ENCODE measurements around the gene MYO15A.

Gene MYO15A

DNA sequence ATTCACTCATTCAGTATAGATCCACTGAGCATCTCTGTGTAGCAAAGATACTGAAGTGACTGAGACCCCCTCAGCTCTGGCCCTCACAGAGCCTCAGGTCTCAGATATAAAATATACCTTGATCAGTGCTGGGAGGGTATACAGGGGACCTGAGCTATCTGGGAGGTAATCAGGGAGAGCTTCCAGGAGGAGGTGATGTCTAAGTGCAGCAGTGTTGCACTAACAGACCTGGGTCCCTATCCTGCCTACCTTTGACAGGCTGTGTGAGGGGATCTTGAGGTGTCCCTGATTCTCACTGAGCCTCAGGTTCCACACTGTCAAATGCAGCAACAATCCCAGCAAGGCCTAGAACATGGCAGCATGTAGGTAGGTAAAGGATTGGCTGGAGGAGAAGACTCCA lies 68.6 kb downstream of the MYO15A start:
- no peaks in the 10 kb centered on the region for H3K9me3 Mint-ChIP-seq
- no peak for ATAC-seq
- peaks cover 13% of the 10 kb centered on the region for H3K4me1 Mint-ChIP-seq
- no peak overlapping the region for H3K4me3 Mint-ChIP-seq
- no peak overlapping the region for H3K27ac Mint-ChIP-seq
- no peaks in the 10 kb centered on the region for H3K36me3 Mint-ChIP-seq
- no peaks in the 10 kb centered on the region for H3K27me3 Mint-ChIP-seq

DNA sequence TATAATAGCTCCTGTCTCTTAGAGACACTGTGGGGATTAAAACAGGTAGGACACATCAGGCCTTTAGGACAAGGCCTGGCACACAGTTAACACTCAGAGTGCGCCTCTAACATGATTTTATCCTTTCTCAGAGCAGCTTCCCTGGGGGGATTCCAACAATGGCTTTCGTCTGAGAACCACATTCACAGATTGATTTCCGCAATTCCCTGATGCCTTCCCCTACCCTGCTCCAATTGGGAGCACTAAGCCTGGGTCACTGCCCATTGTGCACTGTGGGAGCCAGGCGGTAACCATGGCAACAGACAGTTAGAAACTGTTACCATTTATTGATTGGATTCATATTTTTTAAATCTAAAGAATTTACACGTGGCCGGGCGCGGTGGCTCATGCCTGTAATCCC lies 69.2 kb downstream of the MYO15A start:
- Mint-ChIP-seq H3K9me3 (no peaks in the 10 kb centered on the region), H3K4me3 (no peak overlapping the region), H3K27me3 (no peaks in the 10 kb centered on the region), H3K27ac (no peak overlapping the region), H3K36me3 (no peaks in the 10 kb centered on the region), H3K4me1 (peaks cover 19% of the 10 kb centered on the region)
- ATAC-seq = no peak

DNA sequence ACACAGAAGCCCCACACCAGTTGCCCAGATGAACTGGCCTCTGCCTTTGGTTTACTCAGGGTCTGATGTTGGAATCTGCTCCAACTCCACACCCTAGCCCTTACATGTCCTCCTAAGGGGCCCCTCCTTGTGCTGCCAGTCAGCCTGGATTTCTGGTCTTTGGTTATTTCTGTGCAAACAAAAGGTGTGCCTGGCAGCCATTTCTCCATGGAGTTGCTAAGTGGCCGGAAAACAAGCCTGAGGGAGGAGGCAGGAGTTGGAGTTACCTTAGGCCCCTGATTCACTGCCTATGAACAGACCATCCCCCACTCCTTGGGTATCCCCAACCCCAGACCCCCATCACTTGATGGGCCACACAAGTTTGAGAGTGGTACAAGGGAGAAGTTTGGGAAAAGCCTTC lies 70.6 kb downstream of the MYO15A start:
- Mint-ChIP-seq H3K27ac (no peak overlapping the region), H3K4me3 (no peak overlapping the region), H3K36me3 (no peaks in the 10 kb centered on the region), H3K9me3 (no peaks in the 10 kb centered on the region), H3K4me1 (peaks cover 20% of the 10 kb centered on the region), H3K27me3 (no peaks in the 10 kb centered on the region)
- no peak for ATAC-seq

- Mint-ChIP-seq H3K4me1 (peaks cover 24% of the 10 kb centered on the region), H3K27me3 (no peaks in the 10 kb centered on the region), H3K36me3 (no peaks in the 10 kb centered on the region), H3K9me3 (no peaks in the 10 kb centered on the region), H3K4me3 (no peak overlapping the region), H3K27ac (no peak overlapping the region)
- ATAC-seq = no peak
Observed at GRCh38 chr17:18179804-18180203, 71.2 kb downstream of the MYO15A start.

GRCh38 chr17:18181358-18181757 lies 72.8 kb downstream of the MYO15A start:
- H3K9me3 Mint-ChIP-seq = no peaks in the 10 kb centered on the region
- H3K4me3 Mint-ChIP-seq = no peak overlapping the region
- no peaks in the 10 kb centered on the region for H3K27me3 Mint-ChIP-seq
- no peak for ATAC-seq
- peak overlapping the region; percentile 99 for H3K27ac Mint-ChIP-seq
- peaks cover 29% of the 10 kb centered on the region for H3K4me1 Mint-ChIP-seq
- H3K36me3 Mint-ChIP-seq = peaks cover 7% of the 10 kb centered on the region

DNA sequence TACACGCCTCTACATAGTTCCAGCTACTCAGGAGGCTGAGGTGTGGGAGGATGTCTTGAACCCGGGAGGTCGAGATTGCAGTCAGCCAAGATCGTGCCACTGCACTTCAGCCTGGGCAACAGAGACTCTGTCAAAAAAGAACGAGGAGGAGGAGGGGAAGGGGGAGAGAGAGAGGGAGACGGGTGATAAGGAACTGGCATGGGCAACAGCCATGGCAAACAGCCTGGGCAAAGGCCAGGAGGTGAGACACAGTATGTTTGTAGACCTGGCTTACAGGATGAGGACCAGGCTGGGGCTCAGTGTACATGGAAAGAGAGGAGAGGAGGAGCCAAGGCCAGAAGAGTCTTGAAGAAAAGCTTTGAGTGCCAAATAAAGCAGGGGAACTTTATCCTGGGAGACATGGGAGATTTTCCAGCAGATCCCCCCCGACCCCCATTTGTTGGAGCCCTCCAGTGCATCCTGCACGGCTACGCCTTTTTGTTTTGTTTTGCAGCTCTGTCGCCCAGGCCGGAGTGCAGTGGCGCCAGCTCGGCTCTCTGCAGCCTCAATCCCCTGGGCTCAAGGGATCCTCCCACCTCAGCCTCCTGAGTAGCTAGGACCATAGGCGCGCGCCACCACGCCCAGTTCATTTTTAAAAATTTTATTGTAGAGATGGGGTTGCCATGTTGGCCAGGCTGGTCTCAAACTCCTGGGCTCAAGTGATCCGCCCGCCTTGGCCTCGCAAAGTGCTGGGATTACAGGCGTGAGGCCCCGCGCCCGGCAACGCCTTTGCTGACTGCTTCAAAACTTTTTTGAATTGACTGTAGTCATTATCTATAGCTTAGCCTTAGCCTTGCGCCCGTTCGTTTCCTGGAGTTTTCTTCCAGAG lies 73.8 kb downstream of the MYO15A start:
- H3K9me3 Mint-ChIP-seq = no peaks in the 10 kb centered on the region
- ATAC-seq = no peak
- no peaks in the 10 kb centered on the region for H3K27me3 Mint-ChIP-seq
- H3K4me3 Mint-ChIP-seq = peak overlapping the region; percentile 84
- H3K36me3 Mint-ChIP-seq = peaks cover 14% of the 10 kb centered on the region
- H3K4me1 Mint-ChIP-seq = peaks cover 39% of the 10 kb centered on the region
- H3K27ac Mint-ChIP-seq = peak overlapping the region; percentile 99

DNA sequence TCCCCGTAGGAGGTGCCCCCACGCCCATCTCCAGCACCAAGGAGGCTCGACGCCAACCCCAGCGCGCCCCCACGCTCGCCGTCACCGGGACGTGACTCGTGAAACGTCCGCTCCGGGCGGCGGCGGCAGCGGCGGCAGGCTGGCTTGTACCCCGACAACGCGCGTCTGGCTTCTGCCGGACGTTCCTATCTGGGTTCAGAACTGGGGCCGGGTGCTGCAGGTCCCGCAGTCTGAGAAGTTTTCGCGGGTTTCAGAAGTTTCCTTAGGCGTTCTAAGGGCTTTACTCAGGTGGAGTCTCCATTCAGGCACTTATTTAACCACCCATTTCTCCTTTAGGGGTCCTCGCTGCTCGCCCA lies 74.4 kb downstream of the MYO15A start:
- H3K4me3 Mint-ChIP-seq = peak overlapping the region; percentile 84
- no peaks in the 10 kb centered on the region for H3K9me3 Mint-ChIP-seq
- peaks cover 45% of the 10 kb centered on the region for H3K4me1 Mint-ChIP-seq
- no peaks in the 10 kb centered on the region for H3K27me3 Mint-ChIP-seq
- peaks cover 15% of the 10 kb centered on the region for H3K36me3 Mint-ChIP-seq
- ATAC-seq = peak; percentile 77
- H3K27ac Mint-ChIP-seq = peak overlapping the region; percentile 99

GRCh38 chr17:18183334-18184142 lies 75.0 kb downstream of the MYO15A start, which contains the start of gene ALKBH5:
Gene ALKBH5 (plus strand): TSS chr17:18183828. CDS start chr17:18184244, 416 bp downstream.
- Mint-ChIP-seq H3K9me3 (no peaks in the 10 kb centered on the region), H3K4me1 (peaks cover 51% of the 10 kb centered on the region), H3K36me3 (peaks cover 21% of the 10 kb centered on the region), H3K4me3 (peak within 1 kb of the TSS; percentile 84), H3K27me3 (no peaks in the 10 kb centered on the region), H3K27ac (peak within 1 kb of the TSS; percentile 99)
- ATAC-seq = peak; percentile 97

DNA sequence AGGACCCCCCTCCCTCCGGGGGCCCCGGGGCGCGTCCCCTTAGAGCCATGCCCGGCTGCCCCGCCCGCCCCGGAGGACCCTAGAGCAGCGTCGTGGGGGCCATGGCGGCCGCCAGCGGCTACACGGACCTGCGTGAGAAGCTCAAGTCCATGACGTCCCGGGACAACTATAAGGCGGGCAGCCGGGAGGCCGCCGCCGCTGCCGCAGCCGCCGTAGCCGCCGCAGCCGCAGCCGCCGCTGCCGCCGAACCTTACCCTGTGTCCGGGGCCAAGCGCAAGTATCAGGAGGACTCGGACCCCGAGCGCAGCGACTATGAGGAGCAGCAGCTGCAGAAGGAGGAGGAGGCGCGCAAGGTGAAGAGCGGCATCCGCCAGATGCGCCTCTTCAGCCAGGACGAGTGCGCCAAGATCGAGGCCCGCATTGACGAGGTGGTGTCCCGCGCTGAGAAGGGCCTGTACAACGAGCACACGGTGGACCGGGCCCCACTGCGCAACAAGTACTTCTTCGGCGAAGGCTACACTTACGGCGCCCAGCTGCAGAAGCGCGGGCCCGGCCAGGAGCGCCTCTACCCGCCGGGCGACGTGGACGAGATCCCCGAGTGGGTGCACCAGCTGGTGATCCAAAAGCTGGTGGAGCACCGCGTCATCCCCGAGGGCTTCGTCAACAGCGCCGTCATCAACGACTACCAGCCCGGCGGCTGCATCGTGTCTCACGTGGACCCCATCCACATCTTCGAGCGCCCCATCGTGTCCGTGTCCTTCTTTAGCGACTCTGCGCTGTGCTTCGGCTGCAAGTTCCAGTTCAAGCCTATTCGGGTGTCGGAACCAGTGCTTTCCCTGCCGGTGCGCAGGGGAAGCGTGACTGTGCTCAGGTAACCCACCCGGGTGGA lies 75.8 kb downstream of the MYO15A start:
- H3K4me1 Mint-ChIP-seq = peaks cover 57% of the 10 kb centered on the region
- ATAC-seq = peak; percentile 47
- no peaks in the 10 kb centered on the region for H3K9me3 Mint-ChIP-seq
- H3K27me3 Mint-ChIP-seq = no peaks in the 10 kb centered on the region
- peak overlapping the region; percentile 99 for H3K27ac Mint-ChIP-seq
- peak overlapping the region; percentile 84 for H3K4me3 Mint-ChIP-seq
- H3K36me3 Mint-ChIP-seq = peaks cover 25% of the 10 kb centered on the region

DNA sequence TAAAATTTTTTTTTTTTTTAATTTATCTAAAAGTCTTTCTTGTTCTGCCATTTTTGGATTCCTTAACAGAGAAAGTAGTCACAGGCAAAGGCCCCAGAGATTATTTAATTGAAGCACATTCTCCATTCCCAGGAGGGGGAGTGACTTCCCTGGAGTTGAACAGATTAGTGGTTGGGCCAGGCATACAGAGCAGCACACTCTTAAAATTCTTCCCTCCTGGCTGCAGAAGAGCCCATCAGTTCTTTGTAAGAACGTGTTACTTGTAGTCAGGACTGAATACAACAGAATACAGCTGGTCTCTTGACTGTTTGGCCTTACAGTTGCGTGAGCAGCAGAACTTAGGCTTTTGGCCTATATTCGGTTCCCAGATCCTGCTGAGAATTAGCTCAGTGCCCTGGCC lies 76.8 kb downstream of the MYO15A start:
- Mint-ChIP-seq H3K4me1 (peaks cover 67% of the 10 kb centered on the region), H3K27ac (peak overlapping the region; percentile 99), H3K9me3 (no peaks in the 10 kb centered on the region), H3K27me3 (no peaks in the 10 kb centered on the region), H3K4me3 (peak overlapping the region; percentile 84), H3K36me3 (peaks cover 33% of the 10 kb centered on the region)
- no peak for ATAC-seq

DNA sequence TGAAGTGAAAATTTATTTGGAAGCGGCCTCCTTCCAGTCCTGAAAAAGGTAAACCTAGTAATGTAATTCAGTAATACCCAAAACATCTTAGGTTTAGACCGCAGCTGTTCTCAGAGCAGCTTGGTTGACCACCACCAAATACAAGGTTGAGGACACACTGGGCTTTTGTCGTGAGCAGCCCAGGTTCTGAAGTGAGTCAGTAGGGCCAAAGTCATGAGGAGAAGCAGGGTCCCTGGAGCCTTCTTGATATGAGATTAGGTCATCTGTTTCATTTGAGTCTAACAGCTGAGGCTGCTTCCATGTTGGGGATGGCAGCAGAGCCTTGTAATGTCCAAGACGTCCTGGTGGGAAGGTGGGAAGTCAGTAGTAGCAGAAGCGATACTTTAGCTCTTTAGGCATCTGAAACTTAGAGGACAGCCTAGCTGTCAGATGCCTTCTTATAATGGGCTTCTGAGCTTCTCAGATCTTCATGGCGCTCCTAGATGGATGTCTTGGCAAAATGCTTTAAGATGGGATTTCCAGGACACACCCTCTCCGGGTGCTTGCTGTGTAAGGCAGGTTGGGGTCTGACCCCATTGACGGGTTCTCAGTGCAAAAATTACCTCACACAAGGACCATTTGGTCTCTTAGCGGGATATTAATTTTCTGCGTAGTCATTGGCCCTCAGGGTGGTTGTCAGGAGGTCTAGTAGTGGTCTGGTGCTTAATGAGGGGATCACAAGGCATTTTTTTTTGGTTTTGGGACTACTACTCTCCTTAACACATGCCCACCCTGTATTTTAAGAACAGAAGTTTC lies 77.5 kb downstream of the MYO15A start:
- no peaks in the 10 kb centered on the region for H3K9me3 Mint-ChIP-seq
- H3K36me3 Mint-ChIP-seq = peaks cover 37% of the 10 kb centered on the region
- peaks cover 73% of the 10 kb centered on the region for H3K4me1 Mint-ChIP-seq
- no peaks in the 10 kb centered on the region for H3K27me3 Mint-ChIP-seq
- peak overlapping the region; percentile 84 for H3K4me3 Mint-ChIP-seq
- ATAC-seq = no peak
- H3K27ac Mint-ChIP-seq = peak overlapping the region; percentile 99

GRCh38 chr17:18186627-18186982 lies 78.0 kb downstream of the MYO15A start:
- H3K36me3 Mint-ChIP-seq = peaks cover 37% of the 10 kb centered on the region
- H3K27me3 Mint-ChIP-seq = no peaks in the 10 kb centered on the region
- ATAC-seq = no peak
- peak overlapping the region; percentile 84 for H3K4me3 Mint-ChIP-seq
- H3K27ac Mint-ChIP-seq = peak overlapping the region; percentile 99
- H3K9me3 Mint-ChIP-seq = no peaks in the 10 kb centered on the region
- H3K4me1 Mint-ChIP-seq = peaks cover 79% of the 10 kb centered on the region

DNA sequence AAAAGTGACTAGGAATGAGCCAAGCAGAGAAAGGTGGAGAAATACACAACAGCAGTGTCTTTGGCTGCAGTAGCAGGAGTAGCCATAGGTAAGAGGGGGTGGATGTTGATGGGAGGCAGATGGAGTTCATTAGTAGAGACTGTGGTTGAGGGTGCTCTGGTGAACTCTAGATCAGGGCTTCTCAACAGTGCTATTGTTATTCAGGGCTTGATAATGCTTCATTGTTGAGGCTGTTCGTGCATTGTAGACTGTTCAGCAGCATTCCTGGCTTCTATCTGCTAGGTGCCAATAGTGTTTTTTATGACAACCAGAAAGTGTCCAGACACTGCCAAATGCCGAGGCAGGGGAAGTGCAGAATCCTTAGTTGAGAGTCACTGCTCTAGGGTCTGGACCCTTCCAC lies 78.7 kb downstream of the MYO15A start:
- H3K36me3 Mint-ChIP-seq = peaks cover 37% of the 10 kb centered on the region
- H3K9me3 Mint-ChIP-seq = no peaks in the 10 kb centered on the region
- H3K4me3 Mint-ChIP-seq = peak overlapping the region; percentile 84
- H3K27me3 Mint-ChIP-seq = no peaks in the 10 kb centered on the region
- H3K4me1 Mint-ChIP-seq = peaks cover 79% of the 10 kb centered on the region
- no peak for ATAC-seq
- H3K27ac Mint-ChIP-seq = peak overlapping the region; percentile 99

Measured in stimulated activated memory B cell treated with anti-CD40 and anti-IgM and Interleukin-4, amounts not matched to agents 10 μg/mL and 1 μg/mL and 100 μg/mL, for 72 hours (primary cell).